Activated CD4-positive, CD25-positive, alpha-beta regulatory T cell treated with anti-CD3 and anti-CD28 coated beads, Interleukin-2, amount 50 U/mL, for 16 hours (primary cell): ENCODE measurements around the gene NEK6.

Experiments used
- DNase-seq: peaks from one replicate; pipeline ENCODE4 v3.0.0-alpha.2; 2020; ENCODE audit warnings: low read depth, low spot score

NEK6 gene

GRCh38 chr9:124296796-124297550, 39.2 kb downstream of the NEK6 start:
- DNase-seq, result no peak

DNA sequence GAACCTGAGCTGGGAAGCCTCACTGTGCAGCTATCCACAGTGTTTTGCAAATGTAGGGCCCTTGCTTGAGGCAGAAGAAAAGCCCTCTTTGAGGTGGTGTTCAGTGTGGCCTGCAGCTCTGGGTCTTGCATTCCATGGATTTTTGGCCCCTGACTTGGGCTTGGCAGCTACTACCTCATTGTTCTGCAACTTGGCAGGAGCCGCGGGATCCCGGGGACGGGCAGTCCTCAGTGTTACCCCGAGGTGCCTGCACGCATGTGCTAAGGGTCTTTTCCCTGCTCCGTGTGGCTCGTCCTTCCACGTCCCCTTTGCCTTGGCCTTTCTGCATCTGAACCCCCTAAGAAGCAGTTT, 39.8 kb downstream of the NEK6 start:
- no peak for DNase-seq

GRCh38 chr9:124297915-124298645, 40.3 kb downstream of the NEK6 start:
- DNase-seq, result no peak

GRCh38 chr9:124298646-124299235, 41.0 kb downstream of the NEK6 start:
- no peak for DNase-seq

DNA sequence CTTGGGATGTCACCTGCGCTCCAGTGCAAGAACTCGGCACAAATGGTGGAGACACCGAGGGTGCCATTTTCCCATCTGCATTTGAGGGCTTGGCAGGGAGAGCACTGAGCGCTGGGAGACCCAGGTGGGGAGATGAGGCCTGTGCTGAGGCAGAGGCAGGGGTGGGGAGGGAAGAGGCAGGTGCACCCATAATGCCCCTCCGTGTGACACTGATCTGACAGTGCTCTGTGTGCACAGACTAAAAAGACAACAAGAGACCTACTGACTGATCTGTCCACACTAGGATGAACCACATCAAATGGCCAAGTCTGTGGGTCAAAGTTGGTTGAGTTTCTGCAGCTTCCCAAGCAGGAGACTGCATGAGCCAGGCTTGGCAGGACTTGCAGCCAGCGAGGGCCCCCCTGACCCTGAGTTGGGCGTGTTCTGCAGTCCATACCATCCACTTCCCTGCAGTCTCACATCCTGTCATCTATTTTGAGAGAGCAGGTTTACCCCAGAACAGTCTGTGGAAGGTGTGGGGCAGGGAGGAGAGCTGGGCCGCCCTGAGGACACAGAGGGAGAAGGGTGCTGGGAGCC, 41.9 kb downstream of the NEK6 start:
- no peak for DNase-seq

GRCh38 chr9:124300312-124300711, 42.6 kb downstream of the NEK6 start:
- DNase-seq, result no peak

GRCh38 chr9:124302921-124303320, 45.2 kb downstream of the NEK6 start:
- DNase-seq, result no peak

GRCh38 chr9:124303762-124304161, 46.0 kb downstream of the NEK6 start:
- DNase-seq, result no peak

GRCh38 chr9:124304285-124304684, 46.5 kb downstream of the NEK6 start:
- no peak for DNase-seq

DNA sequence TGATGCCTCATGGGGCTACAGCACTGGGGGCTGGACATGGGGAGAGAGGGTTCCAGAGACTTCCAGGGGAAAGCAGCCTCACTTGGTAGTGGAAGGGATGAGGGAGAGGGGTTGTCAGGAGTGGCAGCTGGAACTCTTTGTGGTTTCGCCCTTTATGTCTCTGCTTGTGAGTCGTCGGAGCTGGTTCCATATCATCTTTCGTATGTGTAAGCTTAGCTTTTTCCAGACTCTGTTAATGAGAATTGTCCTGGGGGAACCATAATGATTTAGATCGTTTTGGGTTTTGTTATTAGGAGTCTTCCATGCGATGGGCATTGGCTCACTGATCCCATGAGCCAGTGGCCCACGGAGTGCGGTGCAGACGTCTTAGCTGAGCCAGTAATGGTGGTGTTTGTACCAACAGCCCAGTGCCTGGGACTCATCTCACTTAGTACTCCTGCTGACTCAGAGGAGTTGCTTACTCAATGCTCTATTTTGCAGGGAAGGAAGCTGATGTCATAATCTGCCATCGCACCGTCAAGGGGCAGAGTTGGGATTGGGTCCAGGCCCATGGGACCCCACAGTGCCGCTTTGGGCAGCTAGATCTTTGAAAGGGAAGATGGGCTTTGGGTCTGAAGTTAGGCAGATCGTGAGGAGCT, 48.5 kb downstream of the NEK6 start:
- DNase-seq, result no peak

- DNase-seq, result no peak
These were observed 49.8 kb downstream of the NEK6 start for GRCh38 chr9:124307379-124308030.

DNA sequence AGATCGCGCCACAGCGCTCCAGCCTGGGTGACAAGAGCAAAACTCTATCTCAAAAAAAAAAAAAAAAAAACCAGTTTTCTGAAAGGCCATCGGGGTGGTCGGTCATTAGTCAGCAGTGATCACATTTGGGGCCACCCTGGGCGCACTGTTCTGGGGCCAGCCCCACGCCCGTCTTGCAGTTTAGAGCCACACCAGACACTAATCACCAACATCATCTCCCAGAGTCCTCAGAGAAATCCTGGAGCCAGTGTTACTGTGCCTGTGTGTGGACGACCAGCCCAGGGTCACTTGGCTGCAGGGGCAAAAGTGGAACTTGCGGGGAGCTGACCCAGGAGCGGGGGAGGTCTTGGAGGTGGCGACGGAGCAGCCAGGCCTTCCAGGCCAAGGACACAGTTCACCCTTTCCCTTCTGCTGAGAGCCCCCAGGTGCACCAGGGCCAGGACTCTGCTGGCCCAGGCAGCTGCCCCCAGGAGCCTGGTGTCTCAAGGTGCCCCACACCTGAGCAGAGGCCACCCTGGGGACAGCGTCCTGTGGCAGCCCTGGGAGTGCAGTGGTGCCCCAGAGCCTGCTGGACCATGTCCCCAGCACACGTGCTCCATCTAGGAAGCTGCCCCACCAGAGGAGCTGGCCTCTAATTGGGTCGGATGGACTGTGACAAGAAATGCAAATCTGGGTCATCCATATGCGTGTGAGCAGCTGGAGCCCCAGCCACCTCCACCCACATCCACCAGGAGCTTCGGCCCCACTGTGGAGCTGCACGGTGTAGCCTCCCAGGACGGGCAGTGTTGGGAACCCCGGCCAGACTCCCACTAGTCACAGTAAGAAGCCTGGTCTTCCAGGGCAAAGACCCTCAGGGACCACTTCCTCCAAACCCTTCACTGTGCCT, 51.1 kb downstream of the NEK6 start:
- no peak for DNase-seq

- no peak for DNase-seq
These were observed 51.9 kb downstream of the NEK6 start for GRCh38 chr9:124309667-124310084.

GRCh38 chr9:124311283-124311682, 53.5 kb downstream of the NEK6 start:
- no peak for DNase-seq

DNA sequence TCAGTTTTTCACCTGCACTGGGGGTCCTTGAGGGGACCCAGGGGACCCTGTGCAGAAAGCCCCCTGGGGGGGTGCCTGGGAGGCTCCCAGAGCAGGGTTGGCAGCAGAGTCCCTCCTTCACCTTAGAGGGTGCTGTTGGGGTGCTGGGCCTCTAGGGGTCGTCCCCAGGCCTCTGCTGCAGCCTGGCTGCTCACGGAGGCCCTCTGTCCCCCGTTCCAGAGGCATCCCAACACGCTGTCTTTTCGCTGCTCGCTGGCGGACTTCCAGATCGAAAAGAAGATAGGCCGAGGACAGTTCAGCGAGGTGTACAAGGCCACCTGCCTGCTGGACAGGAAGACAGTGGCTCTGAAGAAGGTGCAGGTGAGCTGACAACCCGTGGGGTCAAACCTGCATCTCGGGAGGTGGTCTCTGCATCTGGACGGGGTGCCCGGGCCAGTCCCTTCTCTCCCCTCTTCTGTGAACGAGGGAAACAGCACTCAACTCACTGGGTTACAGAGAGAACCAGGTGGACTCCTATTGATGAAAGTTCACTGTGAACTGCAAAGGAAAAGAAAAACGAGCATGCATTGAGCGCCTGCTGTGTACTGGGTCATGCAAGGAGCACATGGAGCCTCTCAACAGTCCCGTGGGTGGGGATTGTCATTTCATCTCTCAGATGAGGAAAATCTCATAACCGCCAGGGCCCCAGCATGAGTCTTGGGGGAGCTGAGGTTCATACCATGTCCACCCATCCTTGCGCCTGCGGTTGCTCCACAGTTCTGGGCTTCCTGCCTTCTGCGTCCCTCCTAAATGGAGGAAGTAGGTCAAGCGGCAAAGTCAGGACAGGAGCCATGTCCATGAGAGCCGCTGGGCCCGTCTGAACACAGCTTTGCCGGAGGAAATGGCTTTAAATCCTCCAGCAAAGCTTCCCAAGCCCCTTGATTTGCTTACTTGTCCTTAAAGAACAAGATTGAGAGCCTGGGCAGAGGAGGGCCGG, 54.8 kb downstream of the NEK6 start:
- no peak for DNase-seq

- DNase-seq, result no peak
These were observed 56.2 kb downstream of the NEK6 start for GRCh38 chr9:124313940-124314339.

DNA sequence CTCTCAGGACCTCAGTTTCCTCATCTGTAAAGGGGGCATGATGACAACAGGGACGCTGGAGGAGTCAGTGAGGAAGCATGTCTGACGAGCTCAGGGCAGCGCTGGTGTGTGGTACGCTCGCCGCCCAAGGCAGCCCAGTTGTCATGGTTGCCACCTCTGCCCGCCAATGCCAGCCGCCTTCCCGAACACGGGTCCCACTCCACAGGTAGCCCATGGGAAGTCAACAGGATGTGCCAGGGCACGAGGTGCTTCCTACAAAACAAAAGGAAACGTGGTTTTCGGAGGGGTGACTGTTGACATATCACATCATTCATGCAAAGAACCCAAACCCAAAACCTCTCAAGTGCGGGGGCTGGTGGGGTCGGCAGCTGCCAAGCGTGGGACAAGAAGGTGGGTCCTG, 58.1 kb downstream of the NEK6 start:
- no peak for DNase-seq

- DNase-seq, result no peak
These were observed 62.6 kb downstream of the NEK6 start for GRCh38 chr9:124320062-124320973.
